Glutamatergic neuron (in vitro differentiated cells): ENCODE data around the gene MYO1B. TPM values are rescaled to one million over a fixed set of nuclear protein-coding genes. Genes with fewer than 3 reads are reported as not detected.

Experiments used
- DNase-seq: peaks from one replicate; pipeline ENCODE4 v3.0.0; 2022
- H3K27ac Mint-ChIP-seq: one replicate; pipeline ENCODE4 v1.8.0; 2020; ENCODE audit warnings: mild to moderate bottlenecking, mixed read lengths, inconsistent platforms; ENCODE audit not compliant: unreplicated experiment
- H3K27me3 Mint-ChIP-seq: one replicate; pipeline ENCODE4 v1.8.0; 2020; ENCODE audit warnings: mild to moderate bottlenecking, moderate library complexity, mixed read lengths, inconsistent platforms; ENCODE audit not compliant: unreplicated experiment
- H3K36me3 Mint-ChIP-seq: one replicate; pipeline ENCODE4 v1.8.0; 2020; ENCODE audit warnings: mild to moderate bottlenecking, mixed read lengths, inconsistent platforms; ENCODE audit not compliant: unreplicated experiment
- H3K4me1 Mint-ChIP-seq: one replicate; pipeline ENCODE4 v1.8.0; 2020; ENCODE audit warnings: mild to moderate bottlenecking, low read depth, mixed read lengths, inconsistent platforms; ENCODE audit not compliant: unreplicated experiment
- H3K4me3 Mint-ChIP-seq: one replicate; pipeline ENCODE4 v1.8.0; 2020; ENCODE audit warnings: mild to moderate bottlenecking, mixed read lengths, inconsistent platforms; ENCODE audit not compliant: unreplicated experiment
- H3K9me3 Mint-ChIP-seq: one replicate; pipeline ENCODE4 v1.8.0; 2020; ENCODE audit warnings: mild to moderate bottlenecking, moderate library complexity, mixed read lengths, inconsistent platforms; ENCODE audit not compliant: unreplicated experiment
- CTCF ChIP-seq: fragments of 200-600 bp; sonication (generic); IDR thresholded peaks from one replicate; pipeline ENCODE4 v1.5.0; 2021; ENCODE audit not compliant: partially characterized antibody, unreplicated experiment
- total RNA-seq: library from RNA; stranded (reverse); fragmentation: NEBNext Ultra II Directional; extraction: Animal tissue kit (Norgen Biotek cat#: 25700); gene quantifications from one replicate; pipeline ENCODE4 v1.2.1, GENCODE V29; 2021; ENCODE audit not compliant: unreplicated experiment

Gene MYO1B
- total RNA-seq, 1 donor from 2014 or later = 129 TPM

- Mint-ChIP-seq H3K4me3 (no peak overlapping the region), H3K27ac (no peak overlapping the region), H3K9me3 (no peaks in the 10 kb centered on the region), H3K27me3 (no peaks in the 10 kb centered on the region), H3K36me3 (peaks cover 8% of the 10 kb centered on the region), H3K4me1 (no peaks in the 10 kb centered on the region)
- no peak for TF ChIP-seq CTCF
- DNase-seq = no peak
These were observed 159.4 kb downstream of the MYO1B start for GRCh38 chr2:191404568-191404991.

GRCh38 chr2:191405546-191405945 lies 160.3 kb downstream of the MYO1B start:
- Mint-ChIP-seq H3K4me3 (no peak overlapping the region), H3K4me1 (no peaks in the 10 kb centered on the region), H3K27ac (no peak overlapping the region), H3K27me3 (no peaks in the 10 kb centered on the region), H3K36me3 (no peaks in the 10 kb centered on the region), H3K9me3 (peaks cover 1% of the 10 kb centered on the region)
- no peak for TF ChIP-seq CTCF
- DNase-seq = no peak

- TF ChIP-seq CTCF = no peak
- Mint-ChIP-seq H3K4me1 (no peaks in the 10 kb centered on the region), H3K27me3 (no peaks in the 10 kb centered on the region), H3K36me3 (peaks cover 6% of the 10 kb centered on the region), H3K4me3 (no peak overlapping the region), H3K27ac (no peak overlapping the region), H3K9me3 (peaks cover 1% of the 10 kb centered on the region)
- DNase-seq = no peak
These were observed 165.6 kb downstream of the MYO1B start for GRCh38 chr2:191410646-191411436.

GRCh38 chr2:191411472-191411871 lies 166.3 kb downstream of the MYO1B start:
- H3K27me3 Mint-ChIP-seq = no peaks in the 10 kb centered on the region
- H3K27ac Mint-ChIP-seq = no peak overlapping the region
- H3K36me3 Mint-ChIP-seq = peaks cover 11% of the 10 kb centered on the region

More at GRCh38 chr2:191411472-191411871, 166.3 kb downstream of the MYO1B start:
- no peaks in the 10 kb centered on the region for H3K4me1 Mint-ChIP-seq
- no peak overlapping the region for H3K4me3 Mint-ChIP-seq
- peaks cover 1% of the 10 kb centered on the region for H3K9me3 Mint-ChIP-seq
- DNase-seq = no peak
- TF ChIP-seq CTCF = no peak
